ENCODE measurements around the gene CD81. TPM values are rescaled to one million over a fixed set of nuclear protein-coding genes. Genes with fewer than 3 reads are reported as not detected.
"Not testable (repeated sequence)": the region's sequence is repeated elsewhere in the genome, so short reads cannot be mapped to it uniquely, and the experiment has no call there.

Gene CD81, protein sequence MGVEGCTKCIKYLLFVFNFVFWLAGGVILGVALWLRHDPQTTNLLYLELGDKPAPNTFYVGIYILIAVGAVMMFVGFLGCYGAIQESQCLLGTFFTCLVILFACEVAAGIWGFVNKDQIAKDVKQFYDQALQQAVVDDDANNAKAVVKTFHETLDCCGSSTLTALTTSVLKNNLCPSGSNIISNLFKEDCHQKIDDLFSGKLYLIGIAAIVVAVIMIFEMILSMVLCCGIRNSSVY
- 100 to 1,000 TPM; 192 TPM for total RNA-seq

DNA sequence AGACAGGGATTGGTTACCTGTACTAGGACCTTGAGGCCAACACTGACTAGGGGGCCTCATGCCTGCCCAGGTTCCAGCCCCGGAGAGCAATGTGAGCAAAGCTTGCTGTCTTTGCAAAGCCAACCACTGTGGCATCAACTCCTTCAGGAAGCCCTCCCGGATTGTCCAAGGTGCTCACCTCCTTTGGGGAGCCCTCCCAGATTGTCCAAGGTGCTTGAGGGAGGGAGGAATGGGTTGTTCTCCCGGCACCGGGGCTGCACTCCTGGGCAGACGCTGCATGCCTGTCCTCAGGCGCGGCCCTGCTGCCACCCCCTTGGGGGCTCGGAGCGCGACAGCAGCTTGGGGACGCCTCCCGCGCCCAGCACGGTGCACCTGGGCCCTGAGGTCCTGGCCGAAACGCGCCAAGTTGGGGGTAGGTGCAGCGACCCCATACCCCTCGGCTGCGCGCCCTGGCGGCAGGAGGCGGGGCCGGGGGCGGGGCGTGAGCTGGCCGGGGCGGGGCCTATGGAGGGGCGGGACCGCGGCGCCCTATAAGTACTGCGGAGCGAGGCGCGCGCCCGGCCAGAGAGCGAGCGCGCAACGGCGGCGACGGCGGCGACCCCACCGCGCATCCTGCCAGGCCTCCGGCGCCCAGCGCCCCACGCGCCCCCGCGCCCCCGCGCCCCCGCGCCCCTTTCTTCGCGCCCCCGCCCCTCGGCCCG, at the start of gene CD81:
Gene CD81, plus strand, starts transcription at position 560 of the 701 bp plus-strand sequence. CDS start 240 bp downstream, outside the sequence.
- Mint-ChIP-seq H3K4me3 (peak within 1 kb of the TSS; percentile 85), H3K4me1 (peaks cover 33% of the 10 kb centered on the region)
- CTCF ChIA-PET: interaction anchor here (2.1 to 3.6 kb wide), 2 partner anchors 23 to 72 kb away, joined by 9 to 15 read pairs; partner anchors contain the start of gene TSSC4

DNA sequence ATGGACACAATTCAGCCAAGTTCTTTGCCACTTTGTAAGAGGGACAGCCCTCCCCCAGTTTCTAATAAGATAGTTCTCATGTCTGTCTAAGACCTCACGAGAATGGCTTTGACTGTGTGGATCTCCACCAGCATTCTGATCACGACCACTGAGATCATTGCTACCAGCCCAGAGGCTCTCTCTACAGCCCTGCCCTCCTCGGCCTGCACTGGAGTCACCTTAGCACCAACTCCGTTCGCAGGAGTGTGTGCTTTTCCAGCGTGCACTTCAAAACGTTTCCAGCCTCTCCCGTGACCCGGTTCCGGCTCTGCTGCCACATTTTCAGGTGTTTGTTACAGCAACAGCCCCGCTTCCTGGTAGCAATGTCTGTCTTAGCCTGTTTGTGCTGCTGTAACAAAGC, 49.1 kb upstream of the CD81 start:
- POLR2A ChIA-PET: no interaction called here
- Mint-ChIP-seq H3K36me3 (ENCODE audit: low read depth) (peaks cover 4% of the 10 kb centered on the region), H3K27me3 (peaks cover 13% of the 10 kb centered on the region), H3K9me3 (peaks cover 2% of the 10 kb centered on the region), H3K4me1 (no peaks in the 10 kb centered on the region), H3K27ac (no peak overlapping the region), H3K4me3 (no peak overlapping the region)
- CTCF ChIA-PET: no interaction called here
- DNase-seq: no peak

More for the DNA sequence above, at the start of gene CD81:
- peak within 1 kb of the TSS; percentile 75 for H3K27ac Mint-ChIP-seq
- peaks cover 15% of the 10 kb centered on the region for H3K36me3 Mint-ChIP-seq (ENCODE audit: low read depth)
- H3K9me3 Mint-ChIP-seq: no peaks in the 10 kb centered on the region
- peaks cover 5% of the 10 kb centered on the region for H3K27me3 Mint-ChIP-seq
- peak; percentile 72 for DNase-seq
- POLR2A ChIA-PET: interaction anchor here (0.6 to 4.0 kb wide), 6 partner anchors 10 to 1002 kb away, joined by 3 to 52 read pairs (median 19); partner anchors contain the start of genes C11orf21, TSPAN32, TSSC4 and ZNF195

GRCh38 chr11:2328656-2329354, 48.3 kb upstream of the CD81 start:
- CTCF ChIA-PET: no interaction called here
- no peak for DNase-seq
- Mint-ChIP-seq H3K9me3 (peaks cover 2% of the 10 kb centered on the region), H3K4me3 (no peak overlapping the region), H3K36me3 (ENCODE audit: low read depth) (peaks cover 2% of the 10 kb centered on the region), H3K27ac (no peak overlapping the region), H3K27me3 (peaks cover 7% of the 10 kb centered on the region), H3K4me1 (no peaks in the 10 kb centered on the region)
- POLR2A ChIA-PET: no interaction called here

DNA sequence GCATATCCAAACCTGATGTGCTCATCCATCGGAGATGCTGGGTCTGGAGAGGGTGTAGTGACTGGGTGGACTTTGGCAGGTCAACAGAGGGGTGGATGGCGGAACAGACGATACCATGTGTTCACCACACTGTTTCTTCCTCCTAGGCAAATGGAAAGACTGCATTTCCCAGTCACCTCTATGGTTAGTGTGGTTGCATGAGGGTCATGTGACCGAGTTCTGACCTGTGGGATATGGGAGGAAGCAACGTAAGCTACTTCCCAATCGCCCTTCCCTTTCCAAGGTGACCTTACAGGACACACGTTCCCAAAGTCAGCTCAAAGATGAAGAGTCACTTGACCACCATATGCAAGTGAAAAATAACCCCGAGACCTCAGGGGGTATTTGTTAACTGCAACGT, 47.6 kb upstream of the CD81 start:
- DNase-seq: no peak
- ChIA-PET CTCF (no interaction called here), POLR2A (no interaction called here)
- peaks cover 2% of the 10 kb centered on the region for H3K36me3 Mint-ChIP-seq (ENCODE audit: low read depth)
- H3K27me3 Mint-ChIP-seq: peaks cover 6% of the 10 kb centered on the region
- peaks cover 2% of the 10 kb centered on the region for H3K9me3 Mint-ChIP-seq
- H3K4me3 Mint-ChIP-seq: no peak overlapping the region
- no peak overlapping the region for H3K27ac Mint-ChIP-seq
- no peaks in the 10 kb centered on the region for H3K4me1 Mint-ChIP-seq

GRCh38 chr11:2330696-2331095, 46.4 kb upstream of the CD81 start:
- ChIA-PET CTCF (no interaction called here), POLR2A (no interaction called here)
- H3K27me3 Mint-ChIP-seq: peaks cover 9% of the 10 kb centered on the region
- H3K4me1 Mint-ChIP-seq: no peaks in the 10 kb centered on the region
- DNase-seq: no peak
- H3K9me3 Mint-ChIP-seq: peaks cover 2% of the 10 kb centered on the region
- no peak overlapping the region for H3K4me3 Mint-ChIP-seq
- H3K36me3 Mint-ChIP-seq (ENCODE audit: low read depth): peaks cover 2% of the 10 kb centered on the region
- no peak overlapping the region for H3K27ac Mint-ChIP-seq

- CTCF ChIA-PET: no interaction called here
Observed at GRCh38 chr11:2331404-2331803, 45.7 kb upstream of the CD81 start.

GRCh38 chr11:2332569-2332968, 44.5 kb upstream of the CD81 start:
- DNase-seq; H3K4me1 Mint-ChIP-seq; POLR2A ChIA-PET; H3K27ac Mint-ChIP-seq; H3K4me3 Mint-ChIP-seq; H3K9me3 Mint-ChIP-seq; H3K36me3 Mint-ChIP-seq (ENCODE audit: low read depth); CTCF ChIA-PET: not testable (repeated sequence)
- peaks cover 14% of the 10 kb centered on the region for H3K27me3 Mint-ChIP-seq

More at GRCh38 chr11:2331404-2331803, 45.7 kb upstream of the CD81 start:
- no peak overlapping the region for H3K4me3 Mint-ChIP-seq
- POLR2A ChIA-PET: no interaction called here
- peaks cover 9% of the 10 kb centered on the region for H3K27me3 Mint-ChIP-seq
- H3K4me1 Mint-ChIP-seq: no peaks in the 10 kb centered on the region
- no peak overlapping the region for H3K27ac Mint-ChIP-seq
- DNase-seq: no peak
- peaks cover 2% of the 10 kb centered on the region for H3K36me3 Mint-ChIP-seq (ENCODE audit: low read depth)
- H3K9me3 Mint-ChIP-seq: peaks cover 2% of the 10 kb centered on the region

DNA sequence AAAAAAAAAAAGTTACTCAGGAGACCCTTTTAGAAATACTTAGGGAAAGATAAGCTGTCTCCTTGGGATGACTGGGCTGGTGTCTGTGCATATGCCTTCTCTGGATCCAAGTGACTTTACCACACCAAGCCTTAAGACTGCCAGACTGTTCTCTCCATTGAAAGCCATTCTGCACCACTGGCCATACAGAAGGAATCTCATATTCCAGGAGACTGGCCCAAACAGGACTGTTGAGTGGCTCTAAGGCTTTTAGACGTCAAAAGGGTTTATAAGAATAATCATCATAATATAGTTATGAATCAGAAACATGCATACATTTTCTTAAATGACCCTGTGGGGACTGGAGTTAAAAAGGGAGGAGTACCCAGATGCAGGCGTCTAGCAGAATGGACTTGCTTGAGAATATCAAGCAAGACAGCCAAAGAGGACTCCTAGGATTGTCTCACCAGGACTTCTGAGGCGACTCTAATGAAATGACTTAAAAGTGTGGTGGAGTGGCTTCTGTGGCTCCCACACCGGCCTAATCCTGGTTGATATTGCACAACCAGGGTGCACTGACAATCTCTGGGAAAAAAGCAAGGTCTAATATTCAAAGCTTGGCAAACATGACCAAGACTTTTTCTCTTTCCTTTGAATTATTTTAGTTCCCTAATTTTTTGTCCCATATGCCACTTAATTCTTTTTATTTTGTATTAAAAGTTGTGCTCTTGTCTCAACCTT, 43.5 kb upstream of the CD81 start:
- H3K36me3 Mint-ChIP-seq (ENCODE audit: low read depth); H3K4me1 Mint-ChIP-seq; DNase-seq; CTCF ChIA-PET; H3K4me3 Mint-ChIP-seq; H3K9me3 Mint-ChIP-seq; H3K27ac Mint-ChIP-seq; POLR2A ChIA-PET: not testable (repeated sequence)
- H3K27me3 Mint-ChIP-seq: peaks cover 20% of the 10 kb centered on the region

DNA sequence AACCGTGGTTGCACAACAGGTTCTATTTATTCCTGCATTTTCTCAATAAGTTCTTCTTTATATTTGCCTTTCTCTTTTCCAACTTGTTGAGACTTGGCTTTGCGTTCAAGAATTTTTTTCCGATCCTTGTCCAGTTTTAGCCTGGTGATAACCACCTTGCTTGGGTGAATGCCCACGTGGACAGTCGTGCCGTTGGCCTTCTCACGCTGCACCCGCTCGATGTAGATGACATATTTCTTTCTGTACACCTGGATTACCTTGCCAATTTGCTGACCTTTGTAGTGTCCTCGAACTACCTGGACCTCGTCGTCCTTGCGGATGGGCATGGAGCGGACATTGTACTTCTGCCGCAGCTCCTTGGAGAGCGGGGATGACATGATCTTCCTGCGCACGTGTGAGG, 41.8 kb upstream of the CD81 start:
- H3K4me3 Mint-ChIP-seq; H3K4me1 Mint-ChIP-seq; H3K27ac Mint-ChIP-seq; POLR2A ChIA-PET; DNase-seq; H3K36me3 Mint-ChIP-seq (ENCODE audit: low read depth); H3K9me3 Mint-ChIP-seq; CTCF ChIA-PET: not testable (repeated sequence)
- peaks cover 23% of the 10 kb centered on the region for H3K27me3 Mint-ChIP-seq

DNA sequence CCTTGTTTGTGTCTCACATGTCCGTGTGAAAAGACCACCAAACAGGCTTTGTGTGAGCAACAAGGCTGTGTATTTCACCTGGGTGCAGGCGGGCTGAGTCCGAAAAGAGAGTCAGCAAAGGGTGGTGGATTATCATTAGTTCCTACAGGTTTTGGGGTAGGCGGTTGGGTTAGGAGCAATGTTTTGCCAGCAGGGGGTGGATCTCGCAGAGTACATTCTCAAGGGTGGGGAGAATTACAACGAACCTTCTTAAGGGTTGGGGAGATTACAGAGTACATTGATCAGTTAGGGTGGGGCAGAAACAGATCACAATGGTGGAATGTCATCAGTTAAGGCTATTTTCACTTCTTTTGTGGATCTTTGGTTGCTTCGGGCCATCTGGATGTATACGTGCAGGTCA, 38.4 kb upstream of the CD81 start:
- H3K36me3 Mint-ChIP-seq (ENCODE audit: low read depth); DNase-seq; H3K4me1 Mint-ChIP-seq; H3K4me3 Mint-ChIP-seq; H3K27ac Mint-ChIP-seq; POLR2A ChIA-PET; CTCF ChIA-PET; H3K9me3 Mint-ChIP-seq: not testable (repeated sequence)
- peaks cover 23% of the 10 kb centered on the region for H3K27me3 Mint-ChIP-seq

GRCh38 chr11:2342557-2342956, 34.6 kb upstream of the CD81 start:
- H3K9me3 Mint-ChIP-seq: no peaks in the 10 kb centered on the region
- CTCF ChIA-PET: interaction anchor here (1.4 kb wide), 1 partner anchor 78 kb away, joined by 4 read pairs; no protein-coding TSS in a partner anchor
- peaks cover 13% of the 10 kb centered on the region for H3K27me3 Mint-ChIP-seq
- H3K4me1 Mint-ChIP-seq: no peaks in the 10 kb centered on the region
- H3K27ac Mint-ChIP-seq: no peak overlapping the region
- POLR2A ChIA-PET: no interaction called here
- no peaks in the 10 kb centered on the region for H3K36me3 Mint-ChIP-seq (ENCODE audit: low read depth)
- no peak overlapping the region for H3K4me3 Mint-ChIP-seq
- no peak for DNase-seq

DNA sequence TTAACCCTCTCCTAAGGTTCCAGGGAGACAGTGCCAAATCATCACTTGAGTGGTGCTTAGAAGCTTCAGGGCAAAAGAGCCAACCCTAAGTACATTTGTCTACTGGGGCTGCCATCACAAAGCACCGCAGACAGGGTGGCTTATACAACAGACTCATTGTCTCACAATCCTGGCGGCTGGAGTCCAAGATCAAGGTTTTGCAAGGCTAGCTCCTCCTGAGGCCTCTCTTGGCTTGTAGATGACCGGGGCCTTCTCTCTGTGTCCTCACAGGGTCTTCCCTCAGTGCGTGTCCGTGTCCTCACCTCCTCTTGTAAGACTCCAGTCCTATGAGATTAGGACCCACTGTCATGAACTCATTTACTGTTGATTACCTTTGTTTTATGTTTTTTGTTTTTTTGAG, 34.1 kb upstream of the CD81 start:
- Mint-ChIP-seq H3K4me3 (no peak overlapping the region), H3K27me3 (peaks cover 10% of the 10 kb centered on the region), H3K36me3 (ENCODE audit: low read depth) (no peaks in the 10 kb centered on the region), H3K4me1 (no peaks in the 10 kb centered on the region), H3K9me3 (no peaks in the 10 kb centered on the region), H3K27ac (no peak overlapping the region)
- no peak for DNase-seq
- ChIA-PET POLR2A (no interaction called here), CTCF (interaction anchor here (1.4 kb wide), 1 partner anchor 78 kb away, joined by 4 read pairs; no protein-coding TSS in a partner anchor)

DNA sequence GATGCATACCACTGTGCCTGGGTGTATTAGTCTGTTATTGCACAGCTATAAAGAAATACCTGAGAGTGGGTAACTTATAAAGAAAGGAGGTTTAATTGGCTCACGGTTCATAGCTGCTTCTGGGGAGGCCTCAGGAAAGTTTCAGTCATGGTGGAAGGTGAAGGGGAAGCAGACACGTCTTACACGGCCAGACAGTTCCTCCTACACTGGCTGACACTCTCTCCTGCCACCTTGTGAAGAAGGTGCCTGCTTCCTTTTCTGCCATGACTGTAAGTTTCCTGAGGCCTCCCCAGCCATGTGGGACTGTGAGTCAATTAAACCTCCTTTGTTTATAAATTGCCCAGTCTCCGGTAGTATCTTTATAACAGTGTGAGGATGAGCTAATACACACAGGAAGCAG, 33.6 kb upstream of the CD81 start:
- ChIA-PET CTCF (interaction anchor here (1.4 kb wide), 1 partner anchor 77 kb away, joined by 4 read pairs; no protein-coding TSS in a partner anchor), POLR2A (no interaction called here)
- Mint-ChIP-seq H3K27ac (no peak overlapping the region), H3K9me3 (no peaks in the 10 kb centered on the region), H3K4me1 (no peaks in the 10 kb centered on the region), H3K27me3 (peaks cover 7% of the 10 kb centered on the region), H3K4me3 (no peak overlapping the region), H3K36me3 (ENCODE audit: low read depth) (no peaks in the 10 kb centered on the region)
- DNase-seq: no peak
